WTC11 (cell line): ENCODE measurements around the gene NPB. TPM values are rescaled to one million over a fixed set of nuclear protein-coding genes. Genes with fewer than 3 reads are reported as not detected.

Experiments
- ATAC-seq: fragments of 200-7000 bp; cut with Tn5 transposase; 2 replicates; pipeline ENCODE4 v1.10.0; 2021; ENCODE audit warnings: mild to moderate bottlenecking, moderate library complexity
- CTCF ChIA-PET: fragments of 300-600 bp; sonication (Branson Sonifier 250); formaldehyde crosslinking; loops from one replicate; lab custom pipeline; 2021; ENCODE audit warnings: antibody characterized with exemption; lab: Charles Lee
- POLR2A ChIA-PET: fragments of 350-600 bp; sonication (Branson Sonifier 250); formaldehyde crosslinking; loops from one replicate; lab custom pipeline; 2021; ENCODE audit warnings: antibody characterized with exemption; lab: Charles Lee
- DNase-seq: peaks from one replicate; pipeline ENCODE4 v3.0.0; 2021; ENCODE audit warnings: low spot score
- H3K27ac Mint-ChIP-seq: 2 replicates; pipeline ENCODE4 v1.8.0; 2021; ENCODE audit warnings: mixed read lengths
- H3K27me3 Mint-ChIP-seq: 2 replicates; pipeline ENCODE4 v1.8.0; 2021; ENCODE audit warnings: low read depth, mild to moderate bottlenecking, moderate library complexity, mixed read lengths
- H3K36me3 Mint-ChIP-seq: 2 replicates; pipeline ENCODE4 v1.8.0; 2021; ENCODE audit warnings: mixed read lengths
- H3K4me1 Mint-ChIP-seq: 2 replicates; pipeline ENCODE4 v1.8.0; 2022; ENCODE audit warnings: mixed read lengths
- H3K4me3 Mint-ChIP-seq: 2 replicates; pipeline ENCODE4 v1.8.0; 2021; ENCODE audit warnings: mild to moderate bottlenecking, moderate library complexity, mixed read lengths
- H3K9me3 Mint-ChIP-seq: 2 replicates; pipeline ENCODE4 v1.8.0; 2021; ENCODE audit warnings: mixed read lengths
- ARID4B ChIP-seq: sonication (generic); formaldehyde crosslinking; IDR thresholded peaks from 2 replicates; pipeline ENCODE4 v1.8.0; 2023; ENCODE audit warnings: missing genetic modification reagents, mild to moderate bottlenecking, borderline replicate concordance
- EMX1 ChIP-seq: fragments of 250-450 bp; sonication (Bioruptor Pico); IDR thresholded peaks from 2 replicates; pipeline ENCODE4 v1.8.0; 2021; ENCODE audit warnings: mild to moderate bottlenecking
- FOXK1 ChIP-seq: sonication (generic); formaldehyde crosslinking; IDR thresholded peaks from 2 replicates; pipeline ENCODE4 v1.8.0; 2022; ENCODE audit warnings: mild to moderate bottlenecking, moderate library complexity, missing genetic modification reagents
- FOXP1 ChIP-seq: sonication (generic); formaldehyde crosslinking; IDR thresholded peaks from 2 replicates; pipeline ENCODE4 v1.8.0; 2022; ENCODE audit warnings: missing genetic modification reagents, mild to moderate bottlenecking, moderate library complexity, borderline replicate concordance
- MXD4 ChIP-seq: fragments of 250-450 bp; sonication (Bioruptor Pico); IDR thresholded peaks from 2 replicates; pipeline ENCODE4 v1.8.0; 2021; ENCODE audit warnings: mild to moderate bottlenecking, moderate library complexity, borderline replicate concordance
- MYBL2 ChIP-seq: sonication (generic); formaldehyde crosslinking; IDR thresholded peaks from 2 replicates; pipeline ENCODE4 v1.8.1; 2023; ENCODE audit warnings: mild to moderate bottlenecking, moderate library complexity, missing genetic modification reagents
- NR1H2 ChIP-seq: sonication (generic); formaldehyde crosslinking; IDR thresholded peaks from 2 replicates; pipeline ENCODE4 v1.9.0; 2021; ENCODE audit warnings: mild to moderate bottlenecking, moderate library complexity, missing genetic modification reagents
- PRDM15 ChIP-seq: sonication (generic); formaldehyde crosslinking; IDR thresholded peaks from 2 replicates; pipeline ENCODE4 v1.8.0; 2022; ENCODE audit warnings: missing genetic modification reagents
- RELA ChIP-seq: sonication (generic); formaldehyde crosslinking; IDR thresholded peaks from 2 replicates; pipeline ENCODE4 v1.8.1; 2022; ENCODE audit warnings: missing genetic modification reagents, mild to moderate bottlenecking, borderline replicate concordance
- TEAD4 ChIP-seq: sonication (generic); formaldehyde crosslinking; IDR thresholded peaks from 2 replicates; pipeline ENCODE4 v1.8.0; 2022; ENCODE audit warnings: mild to moderate bottlenecking, missing genetic modification reagents
- ZMAT4 ChIP-seq: fragments of 250-450 bp; sonication (Bioruptor Pico); IDR thresholded peaks from 2 replicates; pipeline ENCODE4 v1.9.0; 2021; ENCODE audit warnings: mild to moderate bottlenecking
- ZNF232 ChIP-seq: sonication (generic); formaldehyde crosslinking; IDR thresholded peaks from 2 replicates; pipeline ENCODE4 v1.8.0; 2022; ENCODE audit warnings: mild to moderate bottlenecking, missing genetic modification reagents
- ZSCAN18 ChIP-seq: fragments of 250-450 bp; sonication (Bioruptor Pico); IDR thresholded peaks from 2 replicates; pipeline ENCODE4 v2.1.2; 2022; ENCODE audit warnings: mild to moderate bottlenecking, moderate library complexity
- total RNA-seq: library from RNA; stranded (reverse); gene quantifications from 3 replicates; pipeline ENCODE4 v1.2.3, GENCODE V29; 2021

NPB gene
- total RNA-seq, 1 experiment from 2014 or later = 1.9 TPM

GRCh38 chr17:81930142-81931125, 28.4 kb downstream of the NPB start (continued):
- TF ChIP-seq ARID4B = no peak
- TF ChIP-seq, all 79 proteins: peak for 0

GRCh38 chr17:81931189-81931556, 29.1 kb downstream of the NPB start:
- ChIA-PET POLR2A (interaction anchor here (0.7 kb wide), 1 partner anchor 9 kb away, joined by 3 read pairs; no protein-coding TSS in a partner anchor), CTCF (interaction anchor here (0.9 to 1.9 kb wide), 3 partner anchors 29 to 99 kb away, joined by 3 to 7 read pairs (median 4); no protein-coding TSS in a partner anchor)
- H3K27me3 Mint-ChIP-seq = peaks cover 3% of the 10 kb centered on the region; the same call in 1 of the 2 replicates
- ATAC-seq = no peak
- H3K9me3 Mint-ChIP-seq = no peaks in the 10 kb centered on the region
- H3K36me3 Mint-ChIP-seq = peaks cover 10% of the 10 kb centered on the region; the same call in 1 of the 2 replicates
- H3K27ac Mint-ChIP-seq = no peak overlapping the region
- H3K4me3 Mint-ChIP-seq = no peak overlapping the region; the same call in 1 of the 2 replicates
- no peak for DNase-seq
- TF ChIP-seq MYBL2 (CRISPR knock-in tag) (no peak), NR1H2 (CRISPR knock-in tag) (0 out of 2 replicates have a peak, but pooled peaks have one; percentile 27), TEAD4 (CRISPR knock-in tag) (no peak), FOXK1 (CRISPR knock-in tag) (no peak), PRDM15 (CRISPR knock-in tag) (no peak)
- peaks cover 9% of the 10 kb centered on the region for H3K4me1 Mint-ChIP-seq

GRCh38 chr17:81931557-81932332, 29.7 kb downstream of the NPB start:
- ATAC-seq (no peak), DNase-seq (no peak)
- ChIA-PET POLR2A (interaction anchor here (0.7 to 0.8 kb wide), 2 partner anchors 8 kb away, joined by 3 to 4 read pairs; no protein-coding TSS in a partner anchor), CTCF (interaction anchor here (1.9 kb wide), 1 partner anchor 89 kb away, joined by 7 read pairs; no protein-coding TSS in a partner anchor)
- Mint-ChIP-seq H3K4me3 (no peak overlapping the region), H3K27ac (no peak overlapping the region), H3K36me3 (peaks cover 10% of the 10 kb centered on the region; the same call in 1 of the 2 replicates), H3K4me1 (peaks cover 10% of the 10 kb centered on the region; the same call in 1 of the 2 replicates), H3K27me3 (peaks cover 3% of the 10 kb centered on the region; the same call in 1 of the 2 replicates), H3K9me3 (no peaks in the 10 kb centered on the region)
- no peak for TF ChIP-seq ZNF232 (CRISPR knock-in tag)
- TF ChIP-seq RELA = no peak
- TF ChIP-seq FOXP1 (CRISPR knock-in tag) = no peak; the same call in 1 of the 2 replicates
- TF ChIP-seq ARID4B = no peak
- 0 out of 2 replicates have a peak, but pooled peaks have one; percentile 47 for TF ChIP-seq ZMAT4 (CRISPR knock-in tag)
- TF ChIP-seq ZSCAN18 (CRISPR knock-in tag) = no peak
- no peak for TF ChIP-seq MXD4
- 0 out of 2 replicates have a peak, but pooled peaks have one; percentile 46 for TF ChIP-seq EMX1 (CRISPR knock-in tag)
